Prostate gland (tissue), 2 donors: ENCODE measurements around the gene CCDC146.

Source experiments
- POLR2A ChIP-seq: fragments of 450-650 bp; IDR thresholded peaks from one replicate; pipeline ENCODE4 v1.6.1; 2016; ENCODE audit warnings: antibody characterized with exemption, mild to moderate bottlenecking
- TF ChIP-seq, protein P1 (sequence below), 4 experiments: fragments of 200-600 bp in 2 of 4; fragments of 450-650 bp in 2 of 4; sonication (generic) in 2 of 4; IDR thresholded peaks; 1 replicate in 3 of 4; 2 replicates in 1 of 4; pipeline ENCODE4 v1.5.1; 2016 to 2019; ENCODE audit warnings: antibody characterized with exemption in 4 of 4, mild to moderate bottlenecking in 2 of 4, moderate library complexity in 2 of 4

DNA sequence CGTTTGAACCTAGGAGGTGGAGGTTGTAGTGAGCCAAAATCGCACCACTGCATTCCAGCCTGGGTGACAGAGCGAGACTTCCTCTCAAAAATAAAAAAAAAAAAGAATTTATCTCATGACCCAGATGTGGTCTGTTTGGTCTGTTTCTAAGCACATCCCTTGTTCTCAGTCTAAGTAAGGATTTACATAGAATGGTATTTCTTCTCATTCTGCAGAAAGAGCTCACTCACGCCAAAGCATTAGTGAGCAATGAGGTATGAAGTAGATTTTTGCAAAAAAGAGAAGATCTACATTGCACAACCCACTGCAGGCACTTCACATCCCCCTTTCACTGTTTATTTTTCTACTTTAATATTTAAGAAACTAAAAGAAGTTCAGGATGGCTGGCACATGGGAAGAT lies 153.7 kb downstream of the CCDC146 start:
- TF ChIP-seq, protein P1, sequence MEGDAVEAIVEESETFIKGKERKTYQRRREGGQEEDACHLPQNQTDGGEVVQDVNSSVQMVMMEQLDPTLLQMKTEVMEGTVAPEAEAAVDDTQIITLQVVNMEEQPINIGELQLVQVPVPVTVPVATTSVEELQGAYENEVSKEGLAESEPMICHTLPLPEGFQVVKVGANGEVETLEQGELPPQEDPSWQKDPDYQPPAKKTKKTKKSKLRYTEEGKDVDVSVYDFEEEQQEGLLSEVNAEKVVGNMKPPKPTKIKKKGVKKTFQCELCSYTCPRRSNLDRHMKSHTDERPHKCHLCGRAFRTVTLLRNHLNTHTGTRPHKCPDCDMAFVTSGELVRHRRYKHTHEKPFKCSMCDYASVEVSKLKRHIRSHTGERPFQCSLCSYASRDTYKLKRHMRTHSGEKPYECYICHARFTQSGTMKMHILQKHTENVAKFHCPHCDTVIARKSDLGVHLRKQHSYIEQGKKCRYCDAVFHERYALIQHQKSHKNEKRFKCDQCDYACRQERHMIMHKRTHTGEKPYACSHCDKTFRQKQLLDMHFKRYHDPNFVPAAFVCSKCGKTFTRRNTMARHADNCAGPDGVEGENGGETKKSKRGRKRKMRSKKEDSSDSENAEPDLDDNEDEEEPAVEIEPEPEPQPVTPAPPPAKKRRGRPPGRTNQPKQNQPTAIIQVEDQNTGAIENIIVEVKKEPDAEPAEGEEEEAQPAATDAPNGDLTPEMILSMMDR (IDR thresholded peaks at IDR 0.05) = no peak
- no peak for TF ChIP-seq POLR2A
